WTC11 (cell line): ENCODE data around the gene DGLUCY.

Experiments used
- CREM ChIP-seq: sonication (generic); formaldehyde crosslinking; IDR thresholded peaks from 2 replicates; pipeline ENCODE4 v1.8.1; 2022; ENCODE audit warnings: mild to moderate bottlenecking, missing genetic modification reagents, moderate library complexity
- CTCF ChIP-seq: fragments of 200-600 bp; IDR thresholded peaks from 2 replicates; pipeline ENCODE4 v1.8.0; 2022; ENCODE audit warnings: antibody characterized with exemption
- FOXK1 ChIP-seq: sonication (generic); formaldehyde crosslinking; IDR thresholded peaks from 2 replicates; pipeline ENCODE4 v1.8.0; 2022; ENCODE audit warnings: mild to moderate bottlenecking, moderate library complexity, missing genetic modification reagents
- PREB ChIP-seq: sonication (generic); formaldehyde crosslinking; IDR thresholded peaks from 2 replicates; pipeline ENCODE4 v1.8.1; 2022; ENCODE audit warnings: mild to moderate bottlenecking, missing genetic modification reagents, moderate library complexity, borderline replicate concordance
- SMAD4 ChIP-seq: sonication (generic); formaldehyde crosslinking; IDR thresholded peaks from 2 replicates; pipeline ENCODE4 v1.8.0; 2022; ENCODE audit warnings: mild to moderate bottlenecking, missing genetic modification reagents
- SOX15 ChIP-seq: fragments of 250-450 bp; sonication (Bioruptor Pico); IDR thresholded peaks from 2 replicates; pipeline ENCODE4 v1.9.0; 2021; ENCODE audit warnings: mild to moderate bottlenecking
- TCF7 ChIP-seq: sonication (generic); formaldehyde crosslinking; IDR thresholded peaks from 2 replicates; pipeline ENCODE4 v1.8.0; 2022; ENCODE audit warnings: mild to moderate bottlenecking, low read depth, missing genetic modification reagents, moderate library complexity
- TEAD4 ChIP-seq: sonication (generic); formaldehyde crosslinking; IDR thresholded peaks from 2 replicates; pipeline ENCODE4 v1.8.0; 2022; ENCODE audit warnings: mild to moderate bottlenecking, missing genetic modification reagents
- ZBTB21 ChIP-seq: sonication (generic); formaldehyde crosslinking; IDR thresholded peaks from 2 replicates; pipeline ENCODE4 v1.8.1; 2023; ENCODE audit warnings: mild to moderate bottlenecking, missing genetic modification reagents, borderline replicate concordance
- ZNF512 ChIP-seq: sonication (generic); formaldehyde crosslinking; IDR thresholded peaks from 2 replicates; pipeline ENCODE4 v1.8.1; 2022; ENCODE audit warnings: missing genetic modification reagents, borderline replicate concordance

- no peak for TF ChIP-seq ZNF512 (CRISPR knock-in tag)
- no peak for TF ChIP-seq PREB (CRISPR knock-in tag)
- no peak for TF ChIP-seq CTCF
- TF ChIP-seq ZBTB21 (CRISPR knock-in tag), result no peak
- no peak for TF ChIP-seq TEAD4
- no peak for TF ChIP-seq CREM (CRISPR knock-in tag)
- no peak for TF ChIP-seq FOXK1 (CRISPR knock-in tag)
- TF ChIP-seq TCF7, result no peak
- no peak for TF ChIP-seq SOX15 (CRISPR knock-in tag)
- no peak for TF ChIP-seq SMAD4 (CRISPR knock-in tag)
Observed at GRCh38 chr14:91119556-91120311, 5.9 kb downstream of the DGLUCY start.
